DND-41 (cell line): ENCODE results near the gene SMAD9.

ENCODE experiments used
- EZH2 ChIP-seq: IDR thresholded peaks from 3 replicates; pipeline ENCODE4 v1.6.1; 2012; ENCODE audit warnings: borderline replicate concordance, low read depth, mild to moderate bottlenecking, moderate library complexity, low read length, inconsistent platforms; ENCODE audit not compliant: severe bottlenecking
- TF ChIP-seq, protein P1 (sequence below): IDR thresholded peaks from 2 replicates; pipeline ENCODE4 v1.5.1; 2012; ENCODE audit warnings: borderline replicate concordance, low read length, moderate library complexity, mild to moderate bottlenecking; ENCODE audit not compliant: poor library complexity, severe bottlenecking; ENCODE audit errors: extremely low read depth

DNA sequence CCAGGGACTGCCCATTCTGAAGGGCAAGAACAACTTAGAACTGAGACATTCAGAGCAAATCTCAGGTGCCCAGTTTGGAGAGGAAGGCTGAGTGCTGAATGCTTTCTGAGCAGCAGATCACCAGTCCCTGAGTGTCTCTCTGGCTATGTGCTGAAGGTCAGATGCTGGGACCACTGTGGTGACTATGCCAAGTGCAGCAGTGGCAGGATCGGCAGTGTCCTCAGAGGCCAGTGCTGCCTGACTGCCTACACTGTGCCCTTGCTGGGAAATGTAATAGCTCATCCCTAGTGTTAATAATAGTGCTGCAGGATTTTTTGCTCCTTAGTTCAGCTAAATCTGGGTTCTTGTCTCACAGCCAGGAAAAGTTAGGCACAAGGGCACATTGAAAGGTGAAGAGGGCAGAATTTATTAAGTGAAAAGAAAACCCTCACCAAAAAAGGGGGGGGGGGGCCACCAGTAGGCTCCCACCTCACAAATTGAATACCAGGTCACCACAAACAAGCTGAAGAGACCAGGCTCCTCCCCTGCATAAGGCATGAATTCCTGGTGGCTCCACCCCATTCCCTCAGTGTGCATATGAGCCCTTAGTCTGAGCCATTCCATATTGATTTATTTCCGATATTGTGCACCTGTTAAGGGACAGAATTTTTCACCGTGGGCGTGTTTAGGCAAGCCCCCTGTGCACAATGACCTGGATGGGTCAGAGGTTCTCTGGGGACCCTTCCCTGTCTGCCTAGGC lies 82.5 kb downstream of the SMAD9 start:
- TF ChIP-seq, protein P1, sequence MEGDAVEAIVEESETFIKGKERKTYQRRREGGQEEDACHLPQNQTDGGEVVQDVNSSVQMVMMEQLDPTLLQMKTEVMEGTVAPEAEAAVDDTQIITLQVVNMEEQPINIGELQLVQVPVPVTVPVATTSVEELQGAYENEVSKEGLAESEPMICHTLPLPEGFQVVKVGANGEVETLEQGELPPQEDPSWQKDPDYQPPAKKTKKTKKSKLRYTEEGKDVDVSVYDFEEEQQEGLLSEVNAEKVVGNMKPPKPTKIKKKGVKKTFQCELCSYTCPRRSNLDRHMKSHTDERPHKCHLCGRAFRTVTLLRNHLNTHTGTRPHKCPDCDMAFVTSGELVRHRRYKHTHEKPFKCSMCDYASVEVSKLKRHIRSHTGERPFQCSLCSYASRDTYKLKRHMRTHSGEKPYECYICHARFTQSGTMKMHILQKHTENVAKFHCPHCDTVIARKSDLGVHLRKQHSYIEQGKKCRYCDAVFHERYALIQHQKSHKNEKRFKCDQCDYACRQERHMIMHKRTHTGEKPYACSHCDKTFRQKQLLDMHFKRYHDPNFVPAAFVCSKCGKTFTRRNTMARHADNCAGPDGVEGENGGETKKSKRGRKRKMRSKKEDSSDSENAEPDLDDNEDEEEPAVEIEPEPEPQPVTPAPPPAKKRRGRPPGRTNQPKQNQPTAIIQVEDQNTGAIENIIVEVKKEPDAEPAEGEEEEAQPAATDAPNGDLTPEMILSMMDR: no peak
- TF ChIP-seq EZH2: no peak
